Measurements from ENCODE around the gene FLRT1.

Gene FLRT1, protein sequence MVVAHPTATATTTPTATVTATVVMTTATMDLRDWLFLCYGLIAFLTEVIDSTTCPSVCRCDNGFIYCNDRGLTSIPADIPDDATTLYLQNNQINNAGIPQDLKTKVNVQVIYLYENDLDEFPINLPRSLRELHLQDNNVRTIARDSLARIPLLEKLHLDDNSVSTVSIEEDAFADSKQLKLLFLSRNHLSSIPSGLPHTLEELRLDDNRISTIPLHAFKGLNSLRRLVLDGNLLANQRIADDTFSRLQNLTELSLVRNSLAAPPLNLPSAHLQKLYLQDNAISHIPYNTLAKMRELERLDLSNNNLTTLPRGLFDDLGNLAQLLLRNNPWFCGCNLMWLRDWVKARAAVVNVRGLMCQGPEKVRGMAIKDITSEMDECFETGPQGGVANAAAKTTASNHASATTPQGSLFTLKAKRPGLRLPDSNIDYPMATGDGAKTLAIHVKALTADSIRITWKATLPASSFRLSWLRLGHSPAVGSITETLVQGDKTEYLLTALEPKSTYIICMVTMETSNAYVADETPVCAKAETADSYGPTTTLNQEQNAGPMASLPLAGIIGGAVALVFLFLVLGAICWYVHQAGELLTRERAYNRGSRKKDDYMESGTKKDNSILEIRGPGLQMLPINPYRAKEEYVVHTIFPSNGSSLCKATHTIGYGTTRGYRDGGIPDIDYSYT
- total RNA-seq: 0 reads per million in 2 experiments

DNA sequence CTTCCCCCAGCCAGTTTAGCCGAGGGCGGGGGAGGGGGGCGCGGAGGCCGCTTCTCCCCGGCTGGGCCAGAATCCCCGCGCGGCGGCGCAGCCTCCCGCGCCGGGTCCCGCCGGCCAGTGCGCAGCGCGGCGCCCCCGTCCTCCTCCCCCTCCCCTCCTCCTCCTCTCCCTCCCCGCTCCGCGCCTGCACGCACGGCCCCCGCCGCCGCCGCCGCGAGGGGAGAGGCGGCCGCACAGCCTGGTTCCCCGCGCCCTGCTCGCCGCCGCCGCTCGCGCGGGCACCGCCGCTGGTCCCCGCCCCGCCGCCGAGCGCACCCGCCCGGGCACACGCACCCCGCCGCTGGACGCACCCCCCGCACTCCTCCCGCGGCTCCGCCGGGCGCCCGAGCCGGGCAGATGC lies at the start of gene FLRT1:
Gene FLRT1 (plus strand): TSS at position 356 of the 400 bp plus-strand sequence. CDS start 80,337 bp downstream, outside the sequence.
- DNase-seq (ENCODE audit: low read depth): no peak

DNA sequence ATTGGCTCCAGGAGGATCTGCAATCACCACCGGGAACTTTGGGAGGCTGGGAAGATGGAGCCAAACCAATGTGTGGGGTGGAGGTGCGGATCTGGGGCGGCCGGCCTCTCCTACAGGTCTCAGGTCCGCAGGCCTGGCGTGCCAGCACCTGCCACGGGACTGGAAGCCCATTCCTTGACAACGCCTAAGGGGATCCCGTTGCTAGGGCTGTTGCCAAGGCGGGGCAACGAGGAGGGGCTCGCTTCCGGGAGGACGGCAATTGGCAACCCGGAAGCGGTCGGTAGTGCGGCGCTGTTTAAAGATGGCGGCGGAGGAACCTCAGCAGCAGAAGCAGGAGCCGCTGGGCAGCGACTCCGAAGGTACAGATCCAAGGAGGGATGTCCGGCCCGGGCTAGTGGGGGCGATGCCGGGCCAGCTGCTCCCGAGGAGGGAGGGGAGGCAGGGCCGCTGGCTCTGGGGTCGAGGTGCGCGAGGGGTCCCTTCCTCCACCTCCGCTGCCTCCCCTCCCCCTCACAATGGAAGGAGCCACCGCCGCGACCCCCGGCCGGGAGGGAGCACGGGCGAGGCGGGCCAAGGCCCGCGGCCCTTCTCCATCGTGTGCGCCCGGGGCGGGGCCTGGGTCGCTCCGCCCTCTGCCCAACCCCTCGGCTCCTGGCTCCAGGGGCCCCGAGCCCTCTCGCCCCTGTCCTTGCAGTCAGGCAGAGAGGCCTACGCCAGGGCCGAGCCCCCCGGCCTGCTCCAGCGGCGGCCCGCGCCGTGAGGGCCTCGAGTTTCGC lies 49.4 kb upstream of the FLRT1 start, which contains the start of gene OTUB1:
Gene OTUB1 (plus strand): TSS at position 283 of the 776 bp plus-strand sequence. CDS start 19 bp downstream, at position 302.
- DNase-seq (ENCODE audit: low read depth): peak; percentile 82

DNA sequence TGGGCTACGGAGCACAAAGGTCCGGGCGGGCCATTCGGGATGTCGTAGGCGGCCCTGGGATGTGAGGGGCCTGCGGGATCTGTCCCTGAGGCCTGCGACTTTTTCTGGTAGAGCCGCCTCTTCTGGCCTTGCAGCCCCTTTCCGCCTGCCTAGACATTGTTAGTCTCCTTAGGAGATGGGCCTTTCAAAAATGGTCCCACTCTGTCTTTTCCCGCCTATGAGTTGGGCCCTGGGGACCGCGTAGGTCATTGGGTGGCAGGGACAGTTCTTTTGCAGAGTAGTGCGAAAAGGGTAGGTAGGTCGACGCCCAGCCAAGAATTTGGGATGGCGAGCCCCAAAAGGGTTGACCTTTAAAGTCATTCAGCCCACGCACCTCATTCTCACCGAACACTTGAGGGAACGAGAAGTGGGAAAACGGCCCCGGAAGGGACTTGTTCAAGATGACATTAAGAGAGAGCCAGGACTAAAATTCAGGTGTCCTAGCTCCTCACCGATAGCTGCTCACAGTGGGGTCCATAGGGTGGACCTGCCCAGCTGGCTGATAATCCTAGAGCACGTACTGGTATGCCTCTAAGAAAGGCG lies 48.7 kb upstream of the FLRT1 start:
- no peak for DNase-seq (ENCODE audit: low read depth)

DNA sequence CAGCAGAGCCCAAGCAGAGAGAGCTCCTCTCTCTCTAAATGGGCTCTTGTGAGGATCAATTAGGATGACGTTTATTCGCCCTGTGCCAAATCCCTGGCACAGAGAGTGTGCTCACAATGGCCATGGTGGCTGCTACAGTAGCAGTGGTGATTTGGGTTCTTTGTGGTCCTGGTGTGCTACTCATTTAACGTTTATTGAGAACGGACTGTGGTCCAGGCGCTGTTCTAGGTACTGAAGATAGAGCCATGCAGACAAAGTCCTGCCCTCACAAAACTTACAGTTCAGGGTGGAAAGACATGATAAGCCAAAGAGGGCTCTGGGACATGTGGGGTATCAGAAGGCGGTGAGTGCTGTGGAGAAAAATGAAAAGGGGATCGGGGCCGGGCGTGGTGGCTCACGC lies 44.2 kb upstream of the FLRT1 start:
- DNase-seq (ENCODE audit: low read depth): no peak

DNA sequence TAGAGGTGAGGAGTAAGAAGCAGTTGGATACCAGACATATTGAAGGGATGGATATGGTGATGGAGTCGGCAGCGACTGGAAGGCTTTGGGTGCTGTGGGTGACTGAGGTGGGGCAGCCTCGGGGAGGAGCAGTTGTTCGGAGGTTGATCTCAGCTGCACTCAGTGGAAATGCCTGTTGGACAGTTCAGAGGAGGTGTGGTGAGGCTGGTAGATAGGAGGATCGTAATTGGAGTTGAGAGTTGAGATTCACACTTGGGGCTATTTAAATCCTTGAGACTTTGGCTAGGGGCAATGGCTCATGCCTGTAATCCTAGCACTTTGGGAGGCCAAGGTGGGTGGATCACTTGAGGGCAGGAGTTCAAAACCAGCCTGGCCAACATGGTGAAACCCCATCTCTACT lies 42.6 kb upstream of the FLRT1 start:
- DNase-seq (ENCODE audit: low read depth): no peak

DNA sequence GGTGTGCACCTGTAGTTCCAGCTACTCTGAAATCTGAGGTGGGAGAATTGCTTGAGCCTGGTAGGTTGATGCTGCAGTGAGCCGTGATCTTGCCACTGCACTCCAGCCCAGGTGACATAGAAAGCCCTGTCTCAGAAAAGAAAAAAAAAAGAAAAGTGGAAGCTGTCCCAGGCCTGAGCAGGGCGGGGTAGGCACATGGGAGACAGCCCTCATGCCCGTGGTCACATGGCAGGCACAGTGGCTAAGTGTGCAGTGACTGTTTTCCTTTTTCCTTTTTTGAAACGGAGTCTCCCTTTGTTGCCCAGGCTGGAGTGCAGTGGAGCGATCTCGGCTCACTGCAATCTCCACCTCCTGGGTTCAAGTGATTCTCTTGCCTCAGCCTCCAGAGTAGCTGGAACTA lies 41.7 kb upstream of the FLRT1 start:
- no peak for DNase-seq (ENCODE audit: low read depth)

DNA sequence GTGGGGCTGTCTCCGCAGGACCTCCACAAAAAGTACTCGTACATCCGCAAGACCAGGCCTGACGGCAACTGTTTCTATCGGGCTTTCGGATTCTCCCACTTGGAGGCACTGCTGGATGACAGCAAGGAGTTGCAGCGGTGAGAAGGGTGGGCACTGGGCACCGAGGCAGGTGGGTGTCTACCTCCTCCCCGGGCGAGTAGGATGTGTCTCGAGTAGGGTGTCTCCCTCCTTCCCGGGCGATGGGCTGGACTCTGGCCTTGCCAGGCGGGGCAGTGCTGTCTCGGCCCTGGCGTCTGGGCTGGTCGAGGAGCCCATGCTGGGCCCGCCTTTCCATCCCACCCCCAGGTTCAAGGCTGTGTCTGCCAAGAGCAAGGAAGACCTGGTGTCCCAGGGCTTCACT lies 39.2 kb upstream of the FLRT1 start:
- DNase-seq (ENCODE audit: low read depth): no peak

DNA sequence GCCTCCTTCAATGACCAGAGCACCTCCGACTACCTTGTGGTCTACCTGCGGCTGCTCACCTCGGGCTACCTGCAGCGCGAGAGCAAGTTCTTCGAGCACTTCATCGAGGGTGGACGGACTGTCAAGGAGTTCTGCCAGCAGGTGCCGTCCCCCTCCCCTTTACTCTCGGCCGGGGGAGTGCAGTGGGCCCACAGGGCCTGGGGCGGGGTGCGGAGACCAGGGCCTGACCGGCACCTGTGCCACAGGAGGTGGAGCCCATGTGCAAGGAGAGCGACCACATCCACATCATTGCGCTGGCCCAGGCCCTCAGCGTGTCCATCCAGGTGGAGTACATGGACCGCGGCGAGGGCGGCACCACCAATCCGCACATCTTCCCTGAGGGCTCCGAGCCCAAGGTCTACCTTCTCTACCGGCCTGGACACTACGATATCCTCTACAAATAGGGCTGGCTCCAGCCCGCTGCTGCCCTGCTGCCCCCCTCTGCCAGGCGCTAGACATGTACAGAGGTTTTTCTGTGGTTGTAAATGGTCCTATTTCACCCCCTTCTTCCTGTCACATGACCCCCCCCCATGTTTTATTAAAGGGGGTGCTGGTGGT lies 38.5 kb upstream of the FLRT1 start:
- no peak for DNase-seq (ENCODE audit: low read depth)

DNA sequence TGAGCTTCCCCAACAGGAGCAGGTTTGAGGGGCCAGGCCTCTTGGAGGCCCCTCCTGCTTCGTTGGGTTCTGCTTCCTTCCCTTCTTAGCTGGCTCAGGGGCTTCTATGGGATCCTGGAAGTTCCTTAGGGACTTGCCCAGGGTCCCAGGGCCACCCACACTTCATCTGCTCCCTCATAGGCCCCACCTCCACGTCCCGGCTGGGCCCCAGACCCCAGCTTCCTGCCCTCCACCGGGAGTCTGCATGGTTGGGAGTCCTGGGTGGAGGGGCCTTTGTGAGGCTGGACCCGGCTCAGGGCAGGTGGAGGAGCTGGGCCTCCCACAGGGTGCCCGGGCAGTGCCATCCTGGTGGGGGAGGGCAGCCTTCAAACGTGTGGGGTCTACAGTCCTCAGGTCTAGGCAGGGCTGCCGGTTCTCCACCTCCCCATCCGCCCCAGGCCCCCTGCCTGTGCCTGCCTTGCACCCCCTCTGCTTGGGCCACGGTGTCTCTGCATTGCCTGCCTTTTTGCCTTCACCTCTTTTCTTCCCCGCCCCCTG lies 37.9 kb upstream of the FLRT1 start:
- DNase-seq (ENCODE audit: low read depth): no peak

DNA sequence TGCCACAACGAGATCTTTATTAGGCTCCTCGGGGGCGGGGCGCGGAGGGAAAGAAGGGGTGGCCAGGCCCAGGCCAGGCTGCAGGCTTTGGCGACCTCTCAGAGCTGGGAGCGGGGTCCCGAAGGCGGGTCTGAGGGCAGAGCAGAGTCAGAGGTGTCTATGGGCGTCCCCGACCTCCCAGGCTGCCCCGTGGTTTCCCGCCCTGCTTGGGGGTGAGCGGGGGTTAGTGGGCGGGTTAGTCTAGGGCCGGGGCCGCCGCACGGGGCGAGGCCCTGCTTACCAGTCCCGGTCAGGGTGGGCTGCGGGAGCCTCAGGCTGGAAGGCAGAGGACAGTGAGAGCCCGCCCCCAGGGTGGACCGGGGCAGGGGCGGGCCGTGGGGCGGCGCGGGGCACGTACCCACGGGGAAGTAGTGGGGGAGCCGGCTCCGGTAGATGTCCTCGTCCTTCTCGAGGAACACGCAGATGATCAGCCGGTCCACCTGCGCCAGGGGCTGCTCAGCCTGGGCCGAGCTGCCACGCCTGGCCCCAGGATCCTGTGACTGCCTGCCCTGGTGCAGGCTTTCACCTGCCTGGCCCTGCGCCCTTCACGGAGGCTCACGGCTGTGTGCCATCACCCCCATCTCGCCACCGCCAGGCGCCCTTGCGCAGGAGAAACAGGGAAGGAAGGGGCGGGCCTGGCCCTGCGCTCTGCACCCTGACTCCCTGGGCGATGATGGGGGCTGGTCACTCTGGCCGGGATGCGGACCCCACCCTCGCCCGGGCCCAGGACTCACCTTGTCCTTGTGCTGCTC lies 37.0 kb upstream of the FLRT1 start:
- no peak for DNase-seq (ENCODE audit: low read depth)

DNA sequence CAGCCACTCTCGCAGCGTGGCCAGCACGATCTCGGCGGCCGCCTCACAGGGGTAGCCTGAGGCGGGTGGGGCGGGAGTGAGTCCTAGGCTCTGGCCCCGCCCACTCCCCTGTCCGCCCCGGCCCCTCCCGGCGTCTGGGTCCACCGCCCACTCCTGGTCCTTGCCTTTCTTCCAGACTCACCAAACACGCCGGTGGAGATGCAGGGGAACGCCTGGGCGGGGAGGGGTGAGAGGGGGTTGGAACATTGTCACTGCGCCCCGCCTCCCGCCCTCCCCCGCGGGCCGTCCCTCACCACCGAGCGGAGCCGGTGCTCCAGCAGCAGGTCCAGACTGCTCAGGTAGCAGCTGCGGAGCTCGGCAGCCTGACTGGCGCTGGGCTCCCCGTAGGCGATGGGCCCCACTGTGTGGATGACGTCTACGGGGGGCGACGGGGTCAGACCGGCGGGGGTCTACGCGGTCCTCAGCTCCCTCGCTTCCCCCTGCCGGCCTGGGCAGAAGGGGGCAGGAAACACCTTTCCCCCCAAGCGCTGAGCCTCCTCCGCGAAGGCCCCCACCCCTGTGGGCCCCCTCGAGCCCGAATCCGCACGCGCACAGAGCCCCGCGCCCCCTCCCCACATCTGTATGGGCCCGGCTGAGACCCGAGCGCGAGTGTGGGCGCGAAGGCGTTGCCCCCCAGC lies 36.2 kb upstream of the FLRT1 start:
- peak; percentile 54 for DNase-seq (ENCODE audit: low read depth)

DNA sequence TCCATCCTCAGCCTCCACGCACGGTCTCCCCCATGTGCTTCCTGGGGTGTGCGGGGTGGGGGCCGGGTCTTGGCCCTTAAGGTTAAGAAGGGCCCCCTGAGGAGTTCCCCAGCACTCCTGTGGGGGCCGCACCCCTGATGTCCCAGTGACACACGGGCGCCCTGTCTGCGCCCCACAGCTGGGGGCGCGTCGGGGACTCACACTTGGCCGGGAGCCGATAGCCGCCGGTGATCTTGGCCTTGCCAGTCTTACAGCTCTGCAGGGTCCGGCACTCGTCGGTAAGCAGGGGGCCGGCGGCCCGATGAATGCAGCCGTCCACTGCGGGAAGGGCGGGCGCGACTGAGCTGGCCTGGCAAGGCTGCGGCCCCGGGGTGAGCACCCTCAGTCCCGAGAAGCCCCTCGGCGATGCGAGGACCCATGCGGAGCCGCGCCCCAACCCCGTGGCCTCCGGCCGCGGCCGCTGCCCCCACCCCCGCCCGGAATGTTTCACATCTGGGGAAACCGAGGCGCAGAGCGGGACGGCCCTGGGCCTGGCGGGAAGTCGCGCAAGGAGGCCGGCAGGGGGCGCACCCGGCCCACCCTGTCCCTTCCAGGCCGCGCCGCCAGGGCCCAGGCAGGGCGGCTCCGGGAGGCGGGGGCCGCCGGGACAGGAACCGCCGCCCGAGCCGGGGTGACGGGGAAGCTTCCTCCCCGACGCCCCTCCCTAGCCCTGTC lies 35.5 kb upstream of the FLRT1 start:
- DNase-seq (ENCODE audit: low read depth): peak; percentile 66

DNA sequence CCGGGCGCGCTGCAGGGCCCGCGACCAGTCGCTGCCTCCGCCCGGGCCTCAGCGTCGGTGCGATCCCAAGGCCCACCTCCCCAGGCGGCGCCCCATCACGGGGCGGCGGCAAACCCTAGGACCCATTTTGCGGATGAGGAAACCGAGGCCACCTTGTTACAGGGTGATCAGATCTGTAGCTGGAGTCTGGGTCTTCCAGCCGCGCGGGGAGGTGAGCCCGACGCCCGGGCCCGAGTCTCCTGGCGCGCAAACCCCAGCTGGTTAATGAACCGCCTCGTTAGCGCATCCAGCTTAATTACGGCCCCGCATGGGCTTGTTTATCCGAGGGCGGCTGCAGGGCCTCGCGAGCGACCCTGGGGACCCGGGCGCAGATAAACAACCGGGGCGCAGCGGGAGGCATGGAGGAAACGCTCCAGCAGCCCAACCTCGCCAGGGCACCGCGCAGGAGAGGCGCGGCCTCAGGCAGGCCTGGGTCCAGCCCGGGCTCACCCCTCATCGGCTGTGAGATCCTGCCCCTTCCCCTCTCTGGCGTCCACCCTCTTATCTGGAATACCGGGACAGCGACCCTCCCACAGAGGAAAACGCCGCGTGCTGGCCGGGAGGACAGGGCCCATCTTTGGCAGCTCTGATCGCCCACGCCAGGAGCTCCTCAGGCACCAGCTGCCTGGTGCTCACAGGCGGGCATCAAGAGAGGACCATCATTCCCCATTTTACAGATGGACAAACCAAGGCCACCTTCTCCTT lies 34.8 kb upstream of the FLRT1 start:
- DNase-seq (ENCODE audit: low read depth): no peak

DNA sequence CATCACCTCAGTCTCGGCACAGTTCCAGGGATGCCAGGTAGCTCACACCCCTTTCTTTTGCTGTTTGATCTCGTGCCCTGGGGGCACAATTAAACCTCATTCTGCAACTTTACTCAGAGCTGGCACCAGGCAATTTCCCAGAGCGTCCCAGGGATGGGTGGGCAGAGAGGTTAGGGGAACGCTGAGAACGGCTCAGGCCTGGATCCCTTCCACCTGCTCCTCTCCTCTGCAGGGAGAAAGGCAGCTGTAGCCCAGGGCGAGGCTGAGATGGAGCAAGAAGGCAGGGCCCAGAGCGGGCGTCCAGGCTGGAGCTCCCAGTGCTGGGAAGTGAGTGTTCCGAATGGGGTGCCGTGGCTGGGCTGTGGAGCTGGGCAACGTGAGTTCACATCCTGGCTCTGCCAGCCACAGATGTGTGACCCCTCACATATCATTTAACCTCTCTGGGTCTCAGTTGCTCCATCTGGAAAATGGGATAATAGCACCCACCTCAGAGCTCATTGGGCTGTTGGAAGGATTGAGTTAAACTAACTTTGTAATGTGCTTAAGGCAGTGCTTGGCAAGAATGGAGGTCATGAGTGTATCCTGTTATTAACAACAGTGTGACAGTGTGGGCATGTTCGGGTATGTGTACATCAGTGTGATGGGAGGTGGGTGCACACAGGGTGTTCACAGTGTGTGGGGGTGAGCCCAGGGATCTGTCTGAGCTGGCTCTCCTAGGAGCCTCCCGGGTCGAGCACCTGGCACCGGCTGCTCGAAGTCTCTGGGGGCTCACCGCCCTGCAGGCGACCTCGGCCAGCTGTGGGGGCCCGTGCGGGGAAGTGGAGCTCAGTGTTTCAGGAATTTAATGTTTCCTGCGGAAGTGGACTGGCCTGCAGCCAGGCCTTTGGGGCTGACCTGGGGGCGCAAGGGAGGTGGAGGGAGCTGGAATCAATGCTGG lies 34.0 kb upstream of the FLRT1 start:
- no peak for DNase-seq (ENCODE audit: low read depth)

DNA sequence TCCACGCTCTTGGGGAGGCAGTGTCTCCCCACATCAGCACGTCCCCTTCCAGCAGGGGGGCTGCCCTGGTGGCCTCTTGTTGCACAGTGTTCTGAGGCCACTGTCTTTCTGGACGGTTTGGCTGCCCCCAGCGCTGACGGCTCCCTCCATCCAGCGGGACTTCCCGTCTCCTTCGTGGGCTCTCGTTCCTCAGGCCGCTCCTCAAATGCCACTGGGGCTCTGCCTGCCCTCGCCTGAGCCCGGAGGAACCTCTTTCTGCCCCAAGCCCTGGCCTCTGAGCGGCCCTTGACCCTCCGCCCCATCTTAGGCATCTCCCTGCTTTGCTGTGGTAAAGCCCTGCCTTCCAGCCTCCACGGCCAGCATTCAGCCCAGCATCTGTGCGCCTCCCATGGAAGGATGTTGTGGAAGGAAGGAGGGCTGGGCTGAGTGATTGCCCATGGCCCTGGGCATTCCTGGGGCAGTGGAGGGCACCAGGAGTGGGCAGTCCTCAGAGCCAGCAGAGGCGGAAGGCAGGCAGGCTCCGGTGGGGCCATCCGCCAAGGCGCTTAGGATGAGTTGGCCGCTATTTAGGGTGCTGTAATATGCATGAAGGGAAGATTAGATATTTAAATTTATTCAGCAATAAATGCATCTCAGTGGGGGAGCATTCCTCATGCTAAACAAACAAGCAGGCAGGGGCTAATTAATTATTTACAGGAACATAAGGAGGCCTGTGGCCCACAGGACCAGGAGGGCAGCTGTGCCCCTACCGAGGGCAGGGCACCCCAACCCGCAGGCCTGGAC lies 31.7 kb upstream of the FLRT1 start:
- no peak for DNase-seq (ENCODE audit: low read depth)

DNA sequence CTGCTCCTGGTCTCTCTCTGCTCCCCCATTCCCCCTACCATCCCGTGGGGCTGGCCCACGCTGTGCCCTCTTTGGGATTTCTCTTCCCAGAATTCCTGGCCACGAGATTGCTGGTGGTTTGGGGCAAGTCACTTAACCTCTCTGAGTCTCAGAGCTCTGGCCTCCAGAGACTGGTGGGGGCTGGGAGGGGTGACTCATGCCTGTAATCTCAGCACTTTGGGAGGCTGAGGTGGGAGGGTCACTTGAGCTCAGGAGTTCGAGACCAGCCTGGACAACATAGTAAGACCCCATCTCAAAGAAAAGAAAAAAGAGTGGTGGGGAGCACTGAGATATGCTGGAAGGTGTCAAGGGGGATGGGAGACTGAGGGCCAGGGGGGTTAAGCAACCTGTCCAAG lies 31.1 kb upstream of the FLRT1 start:
- DNase-seq (ENCODE audit: low read depth): no peak

DNA sequence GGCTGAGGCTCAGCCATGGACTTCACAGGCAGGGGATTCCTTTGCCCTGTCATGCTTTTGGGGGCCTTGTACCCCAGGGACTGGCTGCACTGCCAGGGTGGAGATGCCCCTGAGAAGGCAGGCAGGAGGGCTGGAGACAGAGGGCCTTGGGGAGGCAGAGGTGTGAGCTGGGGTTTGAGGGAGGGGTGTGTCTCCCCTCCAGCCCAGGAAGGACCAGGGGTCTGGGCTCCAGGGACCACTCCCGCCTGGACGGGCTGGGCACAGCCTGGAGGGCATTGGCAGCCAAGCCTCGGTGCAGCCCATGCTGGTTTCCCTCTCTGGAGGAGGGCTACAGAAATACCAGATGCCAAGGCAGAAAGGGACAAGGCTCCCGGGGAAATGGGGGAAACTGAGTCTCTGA lies 30.0 kb upstream of the FLRT1 start:
- DNase-seq (ENCODE audit: low read depth): no peak

Data from T follicular helper cell (primary cell).